HepG2 (cell line): ENCODE results near the gene SLC15A3. TPM values are rescaled to one million over a fixed set of nuclear protein-coding genes. Genes with fewer than 3 reads are reported as not detected.
A peak's percentile ranks its signal among the peaks of the same experiment; 100 is the strongest.

Experiments
- ARID2 ChIP-seq: sonication (generic); formaldehyde crosslinking; IDR thresholded peaks from 2 replicates; pipeline ENCODE4 v1.8.1; 2022; ENCODE audit warnings: mild to moderate bottlenecking, missing genetic modification reagents, borderline replicate concordance
- ERF ChIP-seq: IDR thresholded peaks from 2 replicates; pipeline ENCODE4 v1.6.1; 2018; ENCODE audit warnings: missing biosample characterization, missing genetic modification reagents
- NBN ChIP-seq: fragments of 450-650 bp; conservative IDR thresholded peaks from 2 replicates; pipeline ENCODE4 v1.6.1; 2017
- SRSF1 ChIP-seq: fragments of 200-400 bp; formaldehyde crosslinking; optimal IDR thresholded peaks from 2 replicates; pipeline ENCODE3; 2017; ENCODE audit warnings: mild to moderate bottlenecking, low read depth, low read length, moderate library complexity
- TEAD3 ChIP-seq: optimal IDR thresholded peaks from 2 replicates; pipeline ENCODE3; 2016; ENCODE audit warnings: borderline replicate concordance
- U2AF1 ChIP-seq: fragments of 200-400 bp; formaldehyde crosslinking; optimal IDR thresholded peaks from 2 replicates; pipeline ENCODE3; 2017; ENCODE audit warnings: mild to moderate bottlenecking, low read depth, low read length
- ZNF12 ChIP-seq: sonication (generic); formaldehyde crosslinking; IDR thresholded peaks from 2 replicates; pipeline ENCODE4 v1.5.0; 2020; ENCODE audit warnings: missing genetic modification reagents
- ZNF782 ChIP-seq: sonication (generic); formaldehyde crosslinking; IDR thresholded peaks from 2 replicates; pipeline ENCODE4 v1.4.0; 2020; ENCODE audit warnings: missing genetic modification reagents, mild to moderate bottlenecking, borderline replicate concordance
- ZSCAN30 ChIP-seq: sonication (generic); formaldehyde crosslinking; IDR thresholded peaks from 2 replicates; pipeline ENCODE4 v1.5.0; 2020; ENCODE audit warnings: mild to moderate bottlenecking, missing genetic modification reagents
- ZZZ3 ChIP-seq: sonication (generic); formaldehyde crosslinking; IDR thresholded peaks from 2 replicates; pipeline ENCODE4 v1.4.0; 2020; ENCODE audit warnings: missing genetic modification reagents, mild to moderate bottlenecking, borderline replicate concordance
- polyA plus RNA-seq, 8 experiments: library from polyadenylated mRNA; depleted of rRNA in 3 of 8; stranded (reverse) in 7 of 8; unstranded in 1 of 8; fragments of >200 nt; fragmentation: Illumina TruSeq in 4 of 8; extraction: Trizol in 4 of 8; gene quantifications; 2 replicates each; pipeline versions ENCODE4 v1.2.1 to v1.2.3, GENCODE V29; 2011 to 2016; ENCODE audit warnings: low read depth in 4 of 8, missing spikeins in 1 of 8, mixed read lengths in 1 of 8; ENCODE audit not compliant: insufficient read depth in 1 of 8
- total RNA-seq, 5 experiments: library from RNA; depleted of rRNA; stranded (reverse); fragments of >200 nt; fragmentation: Illumina TruSeq; extraction: Trizol; gene quantifications; 2 replicates each; pipeline ENCODE4 v1.2.3, GENCODE V29; 2016; ENCODE audit warnings: low read depth in 1 of 5
- TF ChIP-seq, protein P1 (sequence below): sonication (generic); formaldehyde crosslinking; IDR thresholded peaks from 2 replicates; pipeline ENCODE4 v1.4.0; 2020; ENCODE audit warnings: missing genetic modification reagents
- TF ChIP-seq, protein P2 (sequence below): sonication (generic); formaldehyde crosslinking; IDR thresholded peaks from 2 replicates; pipeline ENCODE4 v1.4.0; 2020; ENCODE audit warnings: missing genetic modification reagents, borderline replicate concordance
- TF ChIP-seq, protein P3 (sequence below): sonication (generic); formaldehyde crosslinking; IDR thresholded peaks from 2 replicates; pipeline ENCODE4 v1.5.1; 2020; ENCODE audit warnings: mild to moderate bottlenecking, moderate library complexity, missing genetic modification reagents
- TF ChIP-seq, protein P4 (sequence below): fragments of 450-650 bp; IDR thresholded peaks from 2 replicates; pipeline ENCODE4 v1.6.1; 2016
- TF ChIP-seq, protein P5 (sequence below): sonication (generic); IDR thresholded peaks from 2 replicates; pipeline ENCODE4 v1.6.1; 2016; ENCODE audit warnings: low read depth, borderline replicate concordance
- TF ChIP-seq, protein P6 (sequence below): sonication (generic); formaldehyde crosslinking; IDR thresholded peaks from 2 replicates; pipeline ENCODE4 v1.4.0; 2020; ENCODE audit warnings: missing genetic modification reagents

SLC15A3 gene
- total and polyA plus RNA-seq, 2 of the 13 experiments (the other 11 are each of a cell fraction or from before 2014, with no cell fraction given), result 0.45 to 0.77 TPM

DNA sequence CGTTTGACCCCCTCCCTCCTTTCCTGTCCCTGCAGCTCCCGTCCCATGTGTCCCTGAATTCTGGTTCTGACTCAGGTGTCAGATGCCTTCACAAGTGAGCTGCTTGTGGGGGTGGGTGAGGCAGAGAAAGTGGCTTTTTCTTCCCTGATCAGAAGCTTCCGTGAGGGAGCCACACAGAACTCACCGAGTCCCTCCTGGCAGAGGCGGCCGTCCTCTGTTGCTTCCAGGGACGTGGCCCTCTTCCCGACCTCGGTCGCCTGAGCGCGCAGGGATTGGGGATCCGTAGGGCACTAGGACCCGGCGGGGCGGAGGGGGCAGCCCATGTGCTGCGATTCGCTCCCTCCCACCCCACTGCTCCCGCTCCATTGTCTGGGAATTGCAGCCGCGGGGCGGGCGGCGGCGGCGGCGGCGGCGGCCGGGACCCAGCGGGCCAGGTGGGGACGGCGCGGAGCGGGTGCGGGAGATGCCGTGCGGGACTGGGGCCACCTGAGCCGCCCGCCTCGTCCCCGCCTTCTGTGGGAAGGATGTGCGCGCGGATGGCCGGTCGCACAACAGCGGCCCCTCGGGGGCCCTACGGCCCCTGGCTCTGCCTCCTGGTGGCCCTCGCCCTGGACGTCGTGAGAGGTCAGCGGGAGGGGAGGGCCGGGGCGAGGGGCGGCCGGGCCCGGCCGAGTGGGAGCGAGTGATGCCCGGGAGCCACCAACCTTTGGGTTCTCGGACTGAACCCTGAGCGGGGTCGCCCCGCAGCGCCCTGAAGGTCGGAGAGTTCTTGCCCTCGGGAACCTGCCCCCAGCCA, 27.7 kb downstream of the SLC15A3 start, which contains the start of gene TMEM132A (continued):
- TF ChIP-seq TEAD3 (CRISPR knock-in tag) (peak; percentile 59), NBN (no peak), ARID2 (no peak), SRSF1 (peak; percentile 44), ZSCAN30 (CRISPR knock-in tag) (no peak), ZNF782 (CRISPR knock-in tag) (no peak), ZZZ3 (CRISPR knock-in tag) (no peak), ERF (CRISPR knock-in tag) (peak; percentile 42; the same call in 1 of the 2 replicates), U2AF1 (no peak), ZNF12 (no peak)
- TF ChIP-seq, protein P1, sequence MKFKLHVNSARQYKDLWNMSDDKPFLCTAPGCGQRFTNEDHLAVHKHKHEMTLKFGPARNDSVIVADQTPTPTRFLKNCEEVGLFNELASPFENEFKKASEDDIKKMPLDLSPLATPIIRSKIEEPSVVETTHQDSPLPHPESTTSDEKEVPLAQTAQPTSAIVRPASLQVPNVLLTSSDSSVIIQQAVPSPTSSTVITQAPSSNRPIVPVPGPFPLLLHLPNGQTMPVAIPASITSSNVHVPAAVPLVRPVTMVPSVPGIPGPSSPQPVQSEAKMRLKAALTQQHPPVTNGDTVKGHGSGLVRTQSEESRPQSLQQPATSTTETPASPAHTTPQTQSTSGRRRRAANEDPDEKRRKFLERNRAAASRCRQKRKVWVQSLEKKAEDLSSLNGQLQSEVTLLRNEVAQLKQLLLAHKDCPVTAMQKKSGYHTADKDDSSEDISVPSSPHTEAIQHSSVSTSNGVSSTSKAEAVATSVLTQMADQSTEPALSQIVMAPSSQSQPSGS, result no peak; the same call in 1 of the 2 replicates
- TF ChIP-seq, protein P2, sequence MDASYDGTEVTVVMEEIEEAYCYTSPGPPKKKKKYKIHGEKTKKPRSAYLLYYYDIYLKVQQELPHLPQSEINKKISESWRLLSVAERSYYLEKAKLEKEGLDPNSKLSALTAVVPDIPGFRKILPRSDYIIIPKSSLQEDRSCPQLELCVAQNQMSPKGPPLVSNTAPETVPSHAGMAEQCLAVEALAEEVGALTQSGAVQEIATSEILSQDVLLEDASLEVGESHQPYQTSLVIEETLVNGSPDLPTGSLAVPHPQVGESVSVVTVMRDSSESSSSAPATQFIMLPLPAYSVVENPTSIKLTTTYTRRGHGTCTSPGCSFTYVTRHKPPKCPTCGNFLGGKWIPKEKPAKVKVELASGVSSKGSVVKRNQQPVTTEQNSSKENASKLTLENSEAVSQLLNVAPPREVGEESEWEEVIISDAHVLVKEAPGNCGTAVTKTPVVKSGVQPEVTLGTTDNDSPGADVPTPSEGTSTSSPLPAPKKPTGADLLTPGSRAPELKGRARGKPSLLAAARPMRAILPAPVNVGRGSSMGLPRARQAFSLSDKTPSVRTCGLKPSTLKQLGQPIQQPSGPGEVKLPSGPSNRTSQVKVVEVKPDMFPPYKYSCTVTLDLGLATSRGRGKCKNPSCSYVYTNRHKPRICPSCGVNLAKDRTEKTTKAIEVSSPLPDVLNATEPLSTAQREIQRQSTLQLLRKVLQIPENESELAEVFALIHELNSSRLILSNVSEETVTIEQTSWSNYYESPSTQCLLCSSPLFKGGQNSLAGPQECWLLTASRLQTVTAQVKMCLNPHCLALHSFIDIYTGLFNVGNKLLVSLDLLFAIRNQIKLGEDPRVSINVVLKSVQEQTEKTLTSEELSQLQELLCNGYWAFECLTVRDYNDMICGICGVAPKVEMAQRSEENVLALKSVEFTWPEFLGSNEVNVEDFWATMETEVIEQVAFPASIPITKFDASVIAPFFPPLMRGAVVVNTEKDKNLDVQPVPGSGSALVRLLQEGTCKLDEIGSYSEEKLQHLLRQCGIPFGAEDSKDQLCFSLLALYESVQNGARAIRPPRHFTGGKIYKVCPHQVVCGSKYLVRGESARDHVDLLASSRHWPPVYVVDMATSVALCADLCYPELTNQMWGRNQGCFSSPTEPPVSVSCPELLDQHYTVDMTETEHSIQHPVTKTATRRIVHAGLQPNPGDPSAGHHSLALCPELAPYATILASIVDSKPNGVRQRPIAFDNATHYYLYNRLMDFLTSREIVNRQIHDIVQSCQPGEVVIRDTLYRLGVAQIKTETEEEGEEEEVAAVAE (CRISPR knock-in tag), result no peak
- TF ChIP-seq, protein P3, sequence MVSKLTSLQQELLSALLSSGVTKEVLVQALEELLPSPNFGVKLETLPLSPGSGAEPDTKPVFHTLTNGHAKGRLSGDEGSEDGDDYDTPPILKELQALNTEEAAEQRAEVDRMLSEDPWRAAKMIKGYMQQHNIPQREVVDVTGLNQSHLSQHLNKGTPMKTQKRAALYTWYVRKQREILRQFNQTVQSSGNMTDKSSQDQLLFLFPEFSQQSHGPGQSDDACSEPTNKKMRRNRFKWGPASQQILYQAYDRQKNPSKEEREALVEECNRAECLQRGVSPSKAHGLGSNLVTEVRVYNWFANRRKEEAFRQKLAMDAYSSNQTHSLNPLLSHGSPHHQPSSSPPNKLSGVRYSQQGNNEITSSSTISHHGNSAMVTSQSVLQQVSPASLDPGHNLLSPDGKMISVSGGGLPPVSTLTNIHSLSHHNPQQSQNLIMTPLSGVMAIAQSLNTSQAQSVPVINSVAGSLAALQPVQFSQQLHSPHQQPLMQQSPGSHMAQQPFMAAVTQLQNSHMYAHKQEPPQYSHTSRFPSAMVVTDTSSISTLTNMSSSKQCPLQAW, result no peak
- TF ChIP-seq, protein P4, sequence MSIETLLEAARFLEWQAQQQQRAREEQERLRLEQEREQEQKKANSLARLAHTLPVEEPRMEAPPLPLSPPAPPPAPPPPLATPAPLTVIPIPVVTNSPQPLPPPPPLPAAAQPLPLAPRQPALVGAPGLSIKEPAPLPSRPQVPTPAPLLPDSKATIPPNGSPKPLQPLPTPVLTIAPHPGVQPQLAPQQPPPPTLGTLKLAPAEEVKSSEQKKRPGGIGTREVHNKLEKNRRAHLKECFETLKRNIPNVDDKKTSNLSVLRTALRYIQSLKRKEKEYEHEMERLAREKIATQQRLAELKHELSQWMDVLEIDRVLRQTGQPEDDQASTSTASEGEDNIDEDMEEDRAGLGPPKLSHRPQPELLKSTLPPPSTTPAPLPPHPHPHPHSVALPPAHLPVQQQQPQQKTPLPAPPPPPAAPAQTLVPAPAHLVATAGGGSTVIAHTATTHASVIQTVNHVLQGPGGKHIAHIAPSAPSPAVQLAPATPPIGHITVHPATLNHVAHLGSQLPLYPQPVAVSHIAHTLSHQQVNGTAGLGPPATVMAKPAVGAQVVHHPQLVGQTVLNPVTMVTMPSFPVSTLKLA, result no peak
- TF ChIP-seq, protein P5, sequence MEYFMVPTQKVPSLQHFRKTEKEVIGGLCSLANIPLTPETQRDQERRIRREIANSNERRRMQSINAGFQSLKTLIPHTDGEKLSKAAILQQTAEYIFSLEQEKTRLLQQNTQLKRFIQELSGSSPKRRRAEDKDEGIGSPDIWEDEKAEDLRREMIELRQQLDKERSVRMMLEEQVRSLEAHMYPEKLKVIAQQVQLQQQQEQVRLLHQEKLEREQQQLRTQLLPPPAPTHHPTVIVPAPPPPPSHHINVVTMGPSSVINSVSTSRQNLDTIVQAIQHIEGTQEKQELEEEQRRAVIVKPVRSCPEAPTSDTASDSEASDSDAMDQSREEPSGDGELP, result no peak
- TF ChIP-seq, protein P6, sequence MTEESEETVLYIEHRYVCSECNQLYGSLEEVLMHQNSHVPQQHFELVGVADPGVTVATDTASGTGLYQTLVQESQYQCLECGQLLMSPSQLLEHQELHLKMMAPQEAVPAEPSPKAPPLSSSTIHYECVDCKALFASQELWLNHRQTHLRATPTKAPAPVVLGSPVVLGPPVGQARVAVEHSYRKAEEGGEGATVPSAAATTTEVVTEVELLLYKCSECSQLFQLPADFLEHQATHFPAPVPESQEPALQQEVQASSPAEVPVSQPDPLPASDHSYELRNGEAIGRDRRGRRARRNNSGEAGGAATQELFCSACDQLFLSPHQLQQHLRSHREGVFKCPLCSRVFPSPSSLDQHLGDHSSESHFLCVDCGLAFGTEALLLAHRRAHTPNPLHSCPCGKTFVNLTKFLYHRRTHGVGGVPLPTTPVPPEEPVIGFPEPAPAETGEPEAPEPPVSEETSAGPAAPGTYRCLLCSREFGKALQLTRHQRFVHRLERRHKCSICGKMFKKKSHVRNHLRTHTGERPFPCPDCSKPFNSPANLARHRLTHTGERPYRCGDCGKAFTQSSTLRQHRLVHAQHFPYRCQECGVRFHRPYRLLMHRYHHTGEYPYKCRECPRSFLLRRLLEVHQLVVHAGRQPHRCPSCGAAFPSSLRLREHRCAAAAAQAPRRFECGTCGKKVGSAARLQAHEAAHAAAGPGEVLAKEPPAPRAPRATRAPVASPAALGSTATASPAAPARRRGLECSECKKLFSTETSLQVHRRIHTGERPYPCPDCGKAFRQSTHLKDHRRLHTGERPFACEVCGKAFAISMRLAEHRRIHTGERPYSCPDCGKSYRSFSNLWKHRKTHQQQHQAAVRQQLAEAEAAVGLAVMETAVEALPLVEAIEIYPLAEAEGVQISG (CRISPR knock-in tag), result peak; percentile 80
